Upper lobe of left lung (tissue), 4 donors: ENCODE measurements around the gene PHACTR1.

Source experiments
- CTCF ChIP-seq, 6 experiments: fragments of 450-650 bp in 4 of 6; fragments of 200-600 bp in 2 of 6; sonication (generic) in 2 of 6; IDR thresholded peaks; one replicate each; pipeline ENCODE4 v1.5.1; 2016 to 2019; ENCODE audit warnings: antibody characterized with exemption in 6 of 6
- POLR2A ChIP-seq, 4 donors: fragments of 450-650 bp; IDR thresholded peaks; one replicate each; pipeline ENCODE4 v1.5.1; 2016 to 2017; ENCODE audit warnings: antibody characterized with exemption in 4 of 4, mild to moderate bottlenecking in 2 of 4
- POLR2AphosphoS5 ChIP-seq, 2 donors: sonication (generic); formaldehyde crosslinking; IDR thresholded peaks; one replicate each; pipeline ENCODE4 v1.5.1; 2017; ENCODE audit warnings: antibody characterized with exemption in 2 of 2

DNA sequence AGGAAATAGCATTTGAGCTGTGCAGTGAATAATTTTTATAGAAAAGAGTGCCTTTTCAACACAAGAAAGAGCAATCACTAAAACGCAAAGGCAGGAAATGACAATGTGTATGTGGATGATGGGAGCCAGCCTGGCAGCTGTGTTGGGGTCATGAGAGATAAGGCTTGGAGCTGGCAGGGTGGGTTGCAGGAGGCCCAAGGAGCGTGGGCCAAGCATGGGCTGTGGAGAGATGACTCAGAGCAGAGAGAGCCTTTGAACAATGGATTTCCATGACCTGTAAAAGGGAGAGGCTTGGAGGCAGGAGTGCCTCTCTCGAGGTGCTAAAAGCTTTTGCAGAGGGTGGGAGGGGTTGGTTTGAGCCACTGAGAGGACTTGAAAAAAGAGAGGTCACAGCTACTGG is 618.4 kb downstream of the PHACTR1 start:
- TF ChIP-seq CTCF (IDR thresholded peaks at IDR 0.05) (no peak), POLR2A (IDR thresholded peaks at IDR 0.05) (no peak), POLR2AphosphoS5 (IDR thresholded peaks at IDR 0.05) (no peak)
